ENCODE results near the gene CYP1A2. TPM values are rescaled to one million over a fixed set of nuclear protein-coding genes. Genes with fewer than 3 reads are reported as not detected.
A peak's percentile ranks its signal among the peaks of the same experiment; 100 is the strongest.

Gene CYP1A2
- total and polyA plus RNA-seq, 2 donors (not counting 1 experiment from before 2014, with no cell fraction given), result not detected

GRCh38 chr15:74782259-74783071, 33.8 kb downstream of the CYP1A2 start:
- H3K9me3 Mint-ChIP-seq (ENCODE audit: insufficient read depth), result no peaks in the 10 kb centered on the region
- peak overlapping the region; percentile 90 to 93 for H3K27ac ChIP-seq (ENCODE audit: low read length in 2 of 2)
- H3K4me1 ChIP-seq (ENCODE audit: control insufficient read depth in 2 of 2, insufficient read depth in 2 of 2, low read length in 2 of 2), result peaks cover 67 to 84% of the 10 kb centered on the region in 2 donors
- ChIA-PET CTCF (interaction anchor here (1.0 to 37.1 kb wide), 5 partner anchors 2 to 400 kb away, joined by 3 to 2548 read pairs (median 4); partner anchors contain the start of genes CSK and LMAN1L), POLR2A (interaction anchor here (1.6 to 15.2 kb wide), 5 partner anchors 8 to 385 kb away, joined by 4 to 572 read pairs (median 16); no protein-coding TSS in a partner anchor)
- TF ChIP-seq EZH2 (IDR thresholded peaks at IDR 0.05; ENCODE audit: borderline replicate concordance, insufficient read depth, low read depth, low read length, poor library complexity, severe bottlenecking) (no peak), CTCF (IDR thresholded peaks at IDR 0.05) (no peak)
- H3K4me1 Mint-ChIP-seq, result peaks cover 85% of the 10 kb centered on the region
- ATAC-seq (ENCODE audit: low read depth) (peak; percentile 19), DNase-seq (peak; percentile 88)
- peaks cover 0 to 6% (median 0%) of the 10 kb centered on the region in 3 donors for H3K9me3 ChIP-seq (ENCODE audit: control extremely low read depth in 1 of 3, control insufficient read depth in 2 of 3, insufficient read depth in 1 of 3, low read length in 2 of 3)
- H3K27ac Mint-ChIP-seq, result peak overlapping the region; percentile 96
- peak overlapping the region; percentile 91 for H3K4me2 ChIP-seq (replicated peaks; ENCODE audit: low read depth, low read length, poor library complexity, severe bottlenecking)
- peaks cover 10% of the 10 kb centered on the region for H4K20me1 ChIP-seq (ENCODE audit: control insufficient read depth, insufficient read depth, low read length, poor library complexity, severe bottlenecking)
- peak overlapping the region; percentile 93 for H3K4me3 Mint-ChIP-seq
- peaks cover 75% of the 10 kb centered on the region for H3K79me2 ChIP-seq (ENCODE audit: control insufficient read depth, insufficient read depth, low read length)
- H3K9ac ChIP-seq (ENCODE audit: low read length), result peak overlapping the region; percentile 84
- intact Hi-C loops (cut with micrococcal nuclease), result loop anchor here (10.0 kb wide), 1 partner anchor 348 kb away; the partner anchor contains the start of gene SEMA7A
- peak overlapping the region; percentile 12 for H2AFZ ChIP-seq (ENCODE audit: insufficient read depth, low read depth, low read length, poor library complexity, severe bottlenecking)
- H3K27me3 Mint-ChIP-seq, result no peaks in the 10 kb centered on the region
- no peaks in the 10 kb centered on the region for H3K27me3 ChIP-seq (replicated peaks in 1 of 4; ENCODE audit: control extremely low read depth in 1 of 4, control insufficient read depth in 3 of 4, insufficient read depth in 4 of 4, low read length in 3 of 4)
- under 1% methylated on average over 40 of the region's 72 CpGs for WGBS (ENCODE audit: insufficient coverage)
- H3K4me3 ChIP-seq (ENCODE audit: control extremely low read depth in 1 of 5, extremely low read depth in 1 of 5, insufficient read depth in 1 of 5, low read depth in 2 of 5, low read length in 4 of 5), result peak overlapping the region; percentile 42 to 99 (median 86)
- peaks cover 0 to 10% of the 10 kb centered on the region in 2 experiments for H3K36me3 ChIP-seq (replicated peaks in 1 of 2; ENCODE audit: control extremely low read depth in 1 of 2, control insufficient read depth in 1 of 2, extremely low read depth in 1 of 2, insufficient read depth in 2 of 2, low read length in 1 of 2)
